GM23248 (cell line): ENCODE results near the gene TMEM259.

Experiments
- EZH2 ChIP-seq: fragments of 200-600 bp; sonication (generic); IDR thresholded peaks from 2 replicates; pipeline ENCODE4 v1.6.1; 2018; ENCODE audit warnings: antibody characterized with exemption, mild to moderate bottlenecking; ENCODE audit not compliant: insufficient read depth, poor library complexity, severe bottlenecking
- EZH2phosphoT487 ChIP-seq: fragments of 200-600 bp; sonication (generic); IDR thresholded peaks from 2 replicates; pipeline ENCODE4 v1.6.1; 2018; ENCODE audit warnings: antibody characterized with exemption, moderate library complexity, mild to moderate bottlenecking, low read depth; ENCODE audit not compliant: insufficient read depth

DNA sequence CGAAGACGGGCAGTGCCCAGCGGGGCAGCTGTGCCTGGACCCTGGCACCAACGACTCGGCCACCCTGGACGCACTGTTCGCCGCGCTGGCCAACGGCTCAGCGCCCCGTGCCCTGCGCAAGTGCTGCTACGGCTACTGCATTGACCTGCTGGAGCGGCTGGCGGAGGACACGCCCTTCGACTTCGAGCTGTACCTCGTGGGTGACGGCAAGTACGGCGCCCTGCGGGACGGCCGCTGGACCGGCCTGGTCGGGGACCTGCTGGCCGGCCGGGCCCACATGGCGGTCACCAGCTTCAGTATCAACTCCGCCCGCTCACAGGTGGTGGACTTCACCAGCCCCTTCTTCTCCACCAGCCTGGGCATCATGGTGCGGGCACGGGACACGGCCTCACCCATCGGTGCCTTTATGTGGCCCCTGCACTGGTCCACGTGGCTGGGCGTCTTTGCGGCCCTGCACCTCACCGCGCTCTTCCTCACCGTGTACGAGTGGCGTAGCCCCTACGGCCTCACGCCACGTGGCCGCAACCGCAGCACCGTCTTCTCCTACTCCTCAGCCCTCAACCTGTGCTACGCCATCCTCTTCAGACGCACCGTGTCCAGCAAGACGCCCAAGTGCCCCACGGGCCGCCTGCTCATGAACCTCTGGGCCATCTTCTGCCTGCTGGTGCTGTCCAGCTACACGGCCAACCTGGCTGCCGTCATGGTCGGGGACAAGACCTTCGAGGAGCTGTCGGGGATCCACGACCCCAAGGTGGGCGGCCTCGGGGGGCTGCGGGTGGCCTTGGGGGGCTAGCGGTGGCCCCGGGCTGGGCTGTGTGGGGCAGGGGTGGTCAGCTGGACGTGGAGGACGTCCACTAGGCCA is 15.9 kb downstream of the TMEM259 start:
- TF ChIP-seq EZH2 (no peak), EZH2phosphoT487 (no peak)
